Glutamatergic neuron (in vitro differentiated cells): Measurements from ENCODE around the gene HK1. TPM values are rescaled to one million over a fixed set of nuclear protein-coding genes. Genes with fewer than 3 reads are reported as not detected.

ENCODE experiments used
- DNase-seq: peaks from one replicate; pipeline ENCODE4 v3.0.0; 2022
- H3K27ac Mint-ChIP-seq: one replicate; pipeline ENCODE4 v1.8.0; 2020; ENCODE audit warnings: mild to moderate bottlenecking, mixed read lengths, inconsistent platforms; ENCODE audit not compliant: unreplicated experiment
- H3K27me3 Mint-ChIP-seq: one replicate; pipeline ENCODE4 v1.8.0; 2020; ENCODE audit warnings: mild to moderate bottlenecking, moderate library complexity, mixed read lengths, inconsistent platforms; ENCODE audit not compliant: unreplicated experiment
- H3K36me3 Mint-ChIP-seq: one replicate; pipeline ENCODE4 v1.8.0; 2020; ENCODE audit warnings: mild to moderate bottlenecking, mixed read lengths, inconsistent platforms; ENCODE audit not compliant: unreplicated experiment
- H3K4me1 Mint-ChIP-seq: one replicate; pipeline ENCODE4 v1.8.0; 2020; ENCODE audit warnings: mild to moderate bottlenecking, low read depth, mixed read lengths, inconsistent platforms; ENCODE audit not compliant: unreplicated experiment
- H3K4me3 Mint-ChIP-seq: one replicate; pipeline ENCODE4 v1.8.0; 2020; ENCODE audit warnings: mild to moderate bottlenecking, mixed read lengths, inconsistent platforms; ENCODE audit not compliant: unreplicated experiment
- H3K9me3 Mint-ChIP-seq: one replicate; pipeline ENCODE4 v1.8.0; 2020; ENCODE audit warnings: mild to moderate bottlenecking, moderate library complexity, mixed read lengths, inconsistent platforms; ENCODE audit not compliant: unreplicated experiment
- total RNA-seq: library from RNA; stranded (reverse); fragmentation: NEBNext Ultra II Directional; extraction: Animal tissue kit (Norgen Biotek cat#: 25700); gene quantifications from one replicate; pipeline ENCODE4 v1.2.1, GENCODE V29; 2021; ENCODE audit not compliant: unreplicated experiment
- TF ChIP-seq, protein P1 (sequence below): fragments of 200-600 bp; sonication (generic); IDR thresholded peaks from one replicate; pipeline ENCODE4 v1.5.0; 2021; ENCODE audit not compliant: partially characterized antibody, unreplicated experiment

The HK1 gene
- total RNA-seq, 1 donor from 2014 or later, result 240 TPM

DNA sequence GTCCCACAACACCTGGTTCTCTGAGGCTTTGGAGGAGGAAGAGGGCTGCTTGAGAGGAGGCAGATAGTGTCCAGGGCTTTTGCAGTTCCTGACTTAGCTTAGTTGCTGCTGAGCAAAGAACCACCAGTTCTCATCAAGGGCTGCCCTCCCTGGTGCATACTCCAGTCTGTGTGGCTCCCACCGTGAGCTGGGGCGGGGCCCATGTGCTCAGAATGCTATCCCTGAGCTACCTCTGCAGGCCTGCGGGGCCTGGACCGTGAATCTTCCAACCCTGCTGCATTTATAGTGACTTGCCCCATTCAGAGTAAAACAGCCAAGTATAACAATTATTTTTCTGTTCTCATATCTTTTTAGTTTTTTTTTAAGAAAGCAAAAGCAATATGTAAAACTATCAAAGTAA, 89.2 kb downstream of the HK1 start:
- Mint-ChIP-seq H3K4me1 (peaks cover 25% of the 10 kb centered on the region), H3K9me3 (peaks cover 14% of the 10 kb centered on the region), H3K4me3 (no peak overlapping the region), H3K27ac (no peak overlapping the region), H3K36me3 (peaks cover 14% of the 10 kb centered on the region), H3K27me3 (peaks cover 8% of the 10 kb centered on the region)
- no peak for DNase-seq
- TF ChIP-seq, protein P1, sequence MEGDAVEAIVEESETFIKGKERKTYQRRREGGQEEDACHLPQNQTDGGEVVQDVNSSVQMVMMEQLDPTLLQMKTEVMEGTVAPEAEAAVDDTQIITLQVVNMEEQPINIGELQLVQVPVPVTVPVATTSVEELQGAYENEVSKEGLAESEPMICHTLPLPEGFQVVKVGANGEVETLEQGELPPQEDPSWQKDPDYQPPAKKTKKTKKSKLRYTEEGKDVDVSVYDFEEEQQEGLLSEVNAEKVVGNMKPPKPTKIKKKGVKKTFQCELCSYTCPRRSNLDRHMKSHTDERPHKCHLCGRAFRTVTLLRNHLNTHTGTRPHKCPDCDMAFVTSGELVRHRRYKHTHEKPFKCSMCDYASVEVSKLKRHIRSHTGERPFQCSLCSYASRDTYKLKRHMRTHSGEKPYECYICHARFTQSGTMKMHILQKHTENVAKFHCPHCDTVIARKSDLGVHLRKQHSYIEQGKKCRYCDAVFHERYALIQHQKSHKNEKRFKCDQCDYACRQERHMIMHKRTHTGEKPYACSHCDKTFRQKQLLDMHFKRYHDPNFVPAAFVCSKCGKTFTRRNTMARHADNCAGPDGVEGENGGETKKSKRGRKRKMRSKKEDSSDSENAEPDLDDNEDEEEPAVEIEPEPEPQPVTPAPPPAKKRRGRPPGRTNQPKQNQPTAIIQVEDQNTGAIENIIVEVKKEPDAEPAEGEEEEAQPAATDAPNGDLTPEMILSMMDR, result no peak

DNA sequence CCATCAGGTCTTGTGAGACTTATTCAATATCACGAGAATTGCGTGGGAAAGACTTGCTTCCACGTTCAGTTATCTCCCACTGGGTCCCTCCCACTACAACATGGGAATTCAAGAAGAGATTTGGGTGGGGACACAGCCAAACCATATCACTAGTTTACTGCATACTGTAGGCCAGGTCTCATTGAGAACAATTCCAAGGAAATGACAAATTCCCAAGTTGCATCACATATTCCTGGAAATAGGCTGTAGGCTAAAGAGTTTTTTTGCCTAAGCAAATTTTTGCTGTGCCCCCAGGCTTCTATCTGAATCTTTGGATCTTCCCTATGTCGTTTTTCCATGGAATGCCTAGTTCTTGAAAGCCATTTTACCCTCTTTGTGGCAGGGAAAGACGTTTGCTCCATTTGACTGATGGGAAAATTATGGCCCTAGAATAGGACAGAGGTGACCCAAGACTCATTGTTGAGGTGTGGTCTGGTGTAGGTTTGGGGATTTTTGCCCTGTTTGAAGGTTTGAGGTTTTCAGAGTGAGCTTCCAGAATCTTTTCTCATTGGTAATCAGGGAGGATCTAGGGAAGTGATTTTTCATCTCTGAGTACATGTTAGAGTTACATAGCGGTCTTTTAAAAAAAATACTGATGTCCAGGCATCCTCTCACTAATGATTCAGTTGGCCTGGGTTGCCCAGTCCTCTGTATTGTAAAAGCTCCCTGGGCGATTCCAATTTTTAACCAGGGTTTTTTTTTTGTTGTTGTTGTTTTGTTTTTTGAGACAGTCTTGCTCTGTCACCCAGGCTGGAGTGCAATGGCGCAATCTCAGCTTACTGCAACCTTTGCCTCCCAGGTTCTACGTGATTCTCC, 94.1 kb downstream of the HK1 start:
- H3K4me3 Mint-ChIP-seq, result no peak overlapping the region
- H3K27ac Mint-ChIP-seq, result no peak overlapping the region
- no peak for DNase-seq
- TF ChIP-seq, protein P1, result no peak
- peaks cover 12% of the 10 kb centered on the region for H3K27me3 Mint-ChIP-seq
- peaks cover 5% of the 10 kb centered on the region for H3K9me3 Mint-ChIP-seq
- peaks cover 16% of the 10 kb centered on the region for H3K4me1 Mint-ChIP-seq
- peaks cover 14% of the 10 kb centered on the region for H3K36me3 Mint-ChIP-seq

DNA sequence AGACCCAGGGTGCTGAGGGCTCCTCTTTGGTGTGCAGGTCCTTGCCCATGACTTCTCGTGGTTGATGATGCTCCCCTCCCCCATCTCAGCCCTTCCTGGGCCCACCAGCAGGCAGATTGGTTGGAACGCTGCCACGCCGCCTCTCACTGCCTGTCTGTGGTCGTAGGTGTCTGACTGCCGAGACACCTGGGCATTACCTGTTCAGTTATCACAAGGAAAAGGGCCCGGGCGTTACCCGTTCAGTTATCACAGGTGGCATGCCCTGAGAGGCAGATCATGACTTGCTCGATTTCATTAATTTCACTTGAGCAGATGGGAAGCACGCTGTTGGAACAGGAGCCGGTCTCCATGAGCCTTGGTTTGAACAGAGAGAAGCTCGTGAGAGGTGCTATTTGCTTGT, 95.9 kb downstream of the HK1 start:
- Mint-ChIP-seq H3K27me3 (peaks cover 14% of the 10 kb centered on the region), H3K9me3 (peaks cover 5% of the 10 kb centered on the region), H3K27ac (peak overlapping the region; percentile 53), H3K36me3 (peaks cover 12% of the 10 kb centered on the region), H3K4me1 (peaks cover 16% of the 10 kb centered on the region), H3K4me3 (no peak overlapping the region)
- TF ChIP-seq, protein P1, result no peak
- no peak for DNase-seq

DNA sequence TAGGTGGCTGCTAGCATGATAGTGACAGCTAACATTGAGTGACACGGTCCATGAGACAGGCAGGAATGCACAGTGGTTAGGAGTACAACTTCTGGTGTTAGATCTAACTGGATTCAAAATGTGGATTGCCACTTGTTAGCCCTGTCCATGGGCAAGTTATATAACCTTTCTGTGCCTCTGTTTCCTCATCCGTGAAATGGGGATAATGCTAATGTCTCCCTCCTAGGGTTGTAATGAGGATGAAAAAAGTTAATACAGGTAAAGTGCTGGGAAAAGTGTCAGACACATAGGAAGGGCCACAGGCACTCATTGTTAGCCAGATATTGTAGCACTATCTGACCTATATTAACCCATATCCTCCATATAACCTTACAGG, 96.6 kb downstream of the HK1 start:
- Mint-ChIP-seq H3K27ac (peak overlapping the region; percentile 53), H3K4me1 (peaks cover 16% of the 10 kb centered on the region), H3K36me3 (peaks cover 8% of the 10 kb centered on the region), H3K9me3 (peaks cover 7% of the 10 kb centered on the region), H3K27me3 (peaks cover 11% of the 10 kb centered on the region), H3K4me3 (no peak overlapping the region)
- TF ChIP-seq, protein P1, result no peak
- DNase-seq, result no peak
